K562 treated with DMSO at 1 percent for 4 hours (cell line): ENCODE measurements around the gene CCDC92B. TPM values are rescaled to one million over a fixed set of nuclear protein-coding genes. Genes with fewer than 3 reads are reported as not detected.

ENCODE experiments used
- total RNA-seq: library from RNA; unstranded; fragments of 300-600 nt; gene quantifications from 2 replicates; pipeline ENCODE4 v1.2.3, GENCODE V29; 2022; ENCODE audit not compliant: insufficient read depth

Gene CCDC92B
- not detected in 2 replicates for total RNA-seq

GRCh38 chr17:2749058-2749783, at the start of gene CCDC92B:
CCDC92B (minus strand) TSS chr17:2749652; CDS start chr17:2735145, 14,507 bp downstream.

GRCh38 chr17:2796164-2797125, 47.0 kb upstream of the CCDC92B start, which contains the start of gene RAP1GAP2:
RAP1GAP2 (plus strand) TSS chr17:2796438; CDS start chr17:2796528, 90 bp downstream.

GRCh38 chr17:2711608-2712299, 37.7 kb downstream of the CCDC92B start, which contains the start of gene CLUH:
CLUH (minus strand) TSS chr17:2711764; CDS start chr17:2711661, 103 bp downstream.

Other genes starting within 250 kb of the CCDC92B start
- 3.4 and 8.1 TPM in 2 replicates for gene METTL16, start 237.8 kb downstream of the CCDC92B start, total RNA-seq
- 16.5 and 21.3 TPM in 2 replicates for gene PAFAH1B1, start 156.0 kb downstream of the CCDC92B start, total RNA-seq
- gene CLUH, start 37.9 kb downstream of the CCDC92B start, total RNA-seq = 41.7 and 49.7 TPM in 2 replicates
- not detected in 2 replicates for gene RAP1GAP2, start 46.8 kb upstream of the CCDC92B start, total RNA-seq